Osteoblast (primary cell): Measurements from ENCODE around the gene SPEG. TPM values are rescaled to one million over a fixed set of nuclear protein-coding genes. Genes with fewer than 3 reads are reported as not detected.

ENCODE experiments used
- DNase-seq: peaks from one replicate; pipeline ENCODE4 v3.0.0; 2011; ENCODE audit warnings: low spot score, mixed read lengths; ENCODE audit not compliant: insufficient read length; ENCODE audit errors: missing footprints
- H2AFZ ChIP-seq: 2 replicates; pipeline ENCODE4 v1.6.0; 2011; ENCODE audit warnings: mild to moderate bottlenecking, low read length
- H3K27ac ChIP-seq: 2 replicates; pipeline ENCODE4 v1.5.1; 2011; ENCODE audit warnings: mild to moderate bottlenecking, low read depth, low read length, moderate library complexity
- H3K27me3 ChIP-seq: 2 replicates; pipeline ENCODE4 v1.6.0; 2012; ENCODE audit warnings: mild to moderate bottlenecking, control low read depth, inconsistent platforms, low read length, moderate library complexity; ENCODE audit not compliant: insufficient read depth
- H3K36me3 ChIP-seq: 2 replicates; pipeline ENCODE4 v1.5.1; 2011; ENCODE audit warnings: mild to moderate bottlenecking, low read length, control low read depth, moderate library complexity; ENCODE audit not compliant: insufficient read depth
- H3K4me1 ChIP-seq: 2 replicates; pipeline ENCODE4 v1.5.1; 2011; ENCODE audit warnings: mild to moderate bottlenecking, low read length, control low read depth, moderate library complexity; ENCODE audit not compliant: insufficient read depth
- H3K4me2 ChIP-seq: 2 replicates; pipeline ENCODE4 v1.6.0; 2011; ENCODE audit warnings: mild to moderate bottlenecking, low read length; ENCODE audit not compliant: insufficient read depth
- H3K4me3 ChIP-seq: fragments of 200-600 bp; sonication (generic); 3 replicates; pipeline ENCODE4 v1.5.1; 2012; ENCODE audit warnings: mild to moderate bottlenecking, low read length, inconsistent platforms; ENCODE audit not compliant: insufficient read depth
- H3K79me2 ChIP-seq: 2 replicates; pipeline ENCODE4 v1.6.0; 2012; ENCODE audit warnings: mild to moderate bottlenecking, low read length, control low read depth, inconsistent platforms; ENCODE audit not compliant: insufficient read depth
- H3K9me3 ChIP-seq: 2 replicates; pipeline ENCODE4 v1.5.1; 2011; ENCODE audit warnings: low read depth, low read length, control low read depth
- H4K20me1 ChIP-seq: 2 replicates; pipeline ENCODE4 v1.6.0; 2012; ENCODE audit warnings: mild to moderate bottlenecking, low read length, control low read depth; ENCODE audit not compliant: insufficient read depth
- CTCF ChIP-seq: IDR thresholded peaks from 2 replicates; pipeline ENCODE4 v1.5.1; 2011; ENCODE audit warnings: mild to moderate bottlenecking, low read depth, low read length, moderate library complexity; ENCODE audit errors: extremely low read depth
- total RNA-seq: library from RNA; depleted of rRNA; stranded (reverse); fragments of >200 nt; gene quantifications from 2 replicates; pipeline ENCODE4 v1.2.3, GENCODE V29; 2012

The SPEG gene
- total RNA-seq, 1 donor, result 26.4 TPM

- DNase-seq, result peak; percentile 100
- H3K4me3 ChIP-seq, result peak within 1 kb of the TSS; percentile 89
- no peaks in the 10 kb centered on the region for H3K9me3 ChIP-seq
- peaks cover 34% of the 10 kb centered on the region for H3K4me1 ChIP-seq
- H3K27ac ChIP-seq, result peak within 1 kb of the TSS; percentile 89
- TF ChIP-seq CTCF, result no peak
- H3K36me3 ChIP-seq, result peaks cover 16% of the 10 kb centered on the region
- H4K20me1 ChIP-seq, result peaks cover 12% of the 10 kb centered on the region
- H3K79me2 ChIP-seq, result peaks cover 30% of the 10 kb centered on the region
- H3K27me3 ChIP-seq, result peaks cover 8% of the 10 kb centered on the region
- H2AFZ ChIP-seq, result peak within 1 kb of the TSS; percentile 91
- peak within 1 kb of the TSS; percentile 91 for H3K4me2 ChIP-seq
Observed at GRCh38 chr2:219498280-219499057, 63.8 kb downstream of the SPEG start, which contains the start of gene GMPPA. TSS of gene GMPPA (plus strand) at chr2:219498891. CDS start at chr2:219499976, 1,085 bp downstream.

DNA sequence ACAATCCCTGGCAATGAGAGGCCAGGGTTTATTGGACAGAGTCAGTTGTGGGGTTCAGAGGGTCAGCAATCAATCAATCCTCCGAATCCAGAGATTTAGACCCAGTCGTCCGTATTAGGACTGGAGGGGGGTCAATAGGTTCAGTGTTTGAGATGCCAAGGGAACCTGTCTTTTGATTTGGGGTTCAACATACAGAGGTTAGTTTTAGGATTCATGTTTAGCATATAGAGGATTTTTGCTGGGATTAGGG lies 64.3 kb downstream of the SPEG start:
- peak overlapping the region; percentile 91 for H3K4me2 ChIP-seq
- H4K20me1 ChIP-seq, result peaks cover 12% of the 10 kb centered on the region
- no peaks in the 10 kb centered on the region for H3K9me3 ChIP-seq
- DNase-seq, result no peak
- TF ChIP-seq CTCF, result no peak
- H2AFZ ChIP-seq, result peak overlapping the region; percentile 77
- H3K4me3 ChIP-seq, result peak overlapping the region; percentile 89
- peaks cover 34% of the 10 kb centered on the region for H3K4me1 ChIP-seq
- peak overlapping the region; percentile 89 for H3K27ac ChIP-seq
- H3K79me2 ChIP-seq, result peaks cover 30% of the 10 kb centered on the region
- peaks cover 8% of the 10 kb centered on the region for H3K27me3 ChIP-seq
- H3K36me3 ChIP-seq, result peaks cover 21% of the 10 kb centered on the region

DNA sequence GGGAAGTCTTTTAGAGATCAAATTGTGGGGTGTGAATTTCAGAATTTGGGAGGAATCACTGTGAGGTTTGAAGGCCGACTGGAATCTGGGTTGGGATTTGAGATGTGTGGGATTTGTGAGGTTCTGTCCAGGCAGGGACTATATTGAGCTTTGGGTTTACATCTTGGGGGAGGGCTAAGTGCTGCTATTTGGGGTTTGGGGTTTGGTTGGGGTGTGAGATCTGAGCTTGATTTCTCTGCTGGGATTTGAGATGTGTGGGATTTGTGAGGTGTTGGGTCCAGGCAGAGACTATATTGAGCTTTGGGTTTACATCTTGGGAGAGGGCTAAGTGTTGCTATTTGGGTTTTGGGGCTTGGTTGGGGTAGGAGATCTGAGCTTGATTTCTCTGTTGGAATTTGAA lies 64.9 kb downstream of the SPEG start:
- Histone ChIP-seq H3K36me3 (peaks cover 27% of the 10 kb centered on the region), H3K4me3 (peak overlapping the region; percentile 89), H3K9me3 (no peaks in the 10 kb centered on the region), H3K4me2 (peak overlapping the region; percentile 91), H3K27ac (peak overlapping the region; percentile 89), H2AFZ (no peak overlapping the region), H4K20me1 (peaks cover 15% of the 10 kb centered on the region), H3K27me3 (peaks cover 8% of the 10 kb centered on the region), H3K4me1 (peaks cover 34% of the 10 kb centered on the region), H3K79me2 (peaks cover 30% of the 10 kb centered on the region)
- no peak for DNase-seq
- TF ChIP-seq CTCF, result no peak

GRCh38 chr2:219500135-219500534 lies 65.5 kb downstream of the SPEG start:
- peaks cover 33% of the 10 kb centered on the region for H3K4me1 ChIP-seq
- peaks cover 19% of the 10 kb centered on the region for H4K20me1 ChIP-seq
- H3K4me2 ChIP-seq, result peak overlapping the region; percentile 91
- peak; percentile 62 for TF ChIP-seq CTCF
- peaks cover 8% of the 10 kb centered on the region for H3K27me3 ChIP-seq
- peak overlapping the region; percentile 89 for H3K27ac ChIP-seq
- peak overlapping the region; percentile 89 for H3K4me3 ChIP-seq
- no peak overlapping the region for H2AFZ ChIP-seq
- peaks cover 30% of the 10 kb centered on the region for H3K79me2 ChIP-seq
- H3K36me3 ChIP-seq, result peaks cover 32% of the 10 kb centered on the region
- DNase-seq, result no peak
- no peaks in the 10 kb centered on the region for H3K9me3 ChIP-seq
